ENCODE measurements around the gene PRELID2. TPM values are rescaled to one million over a fixed set of nuclear protein-coding genes. Genes with fewer than 3 reads are reported as not detected.

PRELID2 gene
- total RNA-seq, 1 donor from 2014 or later, result 19.9 TPM

DNA sequence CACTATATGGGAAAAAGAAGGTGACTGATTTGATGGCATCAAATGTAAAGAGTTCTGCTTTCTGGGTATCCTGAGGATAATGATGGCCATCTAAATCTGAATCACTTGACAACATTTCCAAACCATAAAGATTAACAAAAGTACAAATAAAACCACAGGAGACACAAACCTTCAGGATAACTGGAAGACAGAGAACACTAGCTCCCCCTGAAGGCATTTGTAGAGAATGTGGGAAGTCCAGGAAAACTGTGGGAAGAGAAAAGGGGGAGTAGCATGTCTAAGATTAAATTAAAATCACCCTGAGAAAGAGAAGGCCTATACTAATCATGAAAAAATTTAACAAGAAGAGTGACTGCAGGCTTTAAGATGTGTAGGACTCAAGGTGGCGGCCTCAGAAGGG lies 116.2 kb downstream of the PRELID2 start:
- no peaks in the 10 kb centered on the region for H3K4me1 Mint-ChIP-seq

DNA sequence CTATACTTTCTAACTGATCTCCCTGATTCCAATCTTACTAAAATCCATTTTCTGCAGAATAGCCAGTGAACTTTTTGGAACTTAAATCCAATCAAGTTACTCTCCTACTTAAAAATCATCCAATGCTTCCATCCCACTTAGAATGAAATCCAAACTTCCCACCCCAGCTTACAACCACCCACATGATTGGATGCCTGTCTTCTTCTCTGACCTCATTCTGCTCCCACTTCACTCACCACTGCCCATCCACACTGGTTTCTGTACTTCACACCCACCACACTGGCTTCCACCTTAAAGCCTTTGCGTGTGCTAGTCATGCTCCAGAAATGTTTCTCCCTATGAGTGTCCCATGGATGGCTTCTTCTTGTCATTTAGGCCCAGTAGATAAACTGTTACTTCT lies 119.7 kb downstream of the PRELID2 start:
- TF ChIP-seq, protein P1, sequence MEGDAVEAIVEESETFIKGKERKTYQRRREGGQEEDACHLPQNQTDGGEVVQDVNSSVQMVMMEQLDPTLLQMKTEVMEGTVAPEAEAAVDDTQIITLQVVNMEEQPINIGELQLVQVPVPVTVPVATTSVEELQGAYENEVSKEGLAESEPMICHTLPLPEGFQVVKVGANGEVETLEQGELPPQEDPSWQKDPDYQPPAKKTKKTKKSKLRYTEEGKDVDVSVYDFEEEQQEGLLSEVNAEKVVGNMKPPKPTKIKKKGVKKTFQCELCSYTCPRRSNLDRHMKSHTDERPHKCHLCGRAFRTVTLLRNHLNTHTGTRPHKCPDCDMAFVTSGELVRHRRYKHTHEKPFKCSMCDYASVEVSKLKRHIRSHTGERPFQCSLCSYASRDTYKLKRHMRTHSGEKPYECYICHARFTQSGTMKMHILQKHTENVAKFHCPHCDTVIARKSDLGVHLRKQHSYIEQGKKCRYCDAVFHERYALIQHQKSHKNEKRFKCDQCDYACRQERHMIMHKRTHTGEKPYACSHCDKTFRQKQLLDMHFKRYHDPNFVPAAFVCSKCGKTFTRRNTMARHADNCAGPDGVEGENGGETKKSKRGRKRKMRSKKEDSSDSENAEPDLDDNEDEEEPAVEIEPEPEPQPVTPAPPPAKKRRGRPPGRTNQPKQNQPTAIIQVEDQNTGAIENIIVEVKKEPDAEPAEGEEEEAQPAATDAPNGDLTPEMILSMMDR (IDR thresholded peaks at IDR 0.05; ENCODE audit: unreplicated experiment), result no peak
- H3K27ac Mint-ChIP-seq, result no peak overlapping the region
- no peak overlapping the region for H3K4me3 Mint-ChIP-seq
- no peaks in the 10 kb centered on the region for H3K27me3 Mint-ChIP-seq (ENCODE audit: low read depth)
- no peaks in the 10 kb centered on the region for H3K9me3 Mint-ChIP-seq
- DNase-seq (ENCODE audit: low spot score in 2 of 2, unreplicated experiment in 2 of 2), result no peak
- no peaks in the 10 kb centered on the region for H3K36me3 Mint-ChIP-seq
- H3K4me1 Mint-ChIP-seq, result no peaks in the 10 kb centered on the region

More for the DNA sequence above, 116.2 kb downstream of the PRELID2 start:
- H3K27ac Mint-ChIP-seq, result no peak overlapping the region
- H3K27me3 Mint-ChIP-seq (ENCODE audit: low read depth), result no peaks in the 10 kb centered on the region
- H3K9me3 Mint-ChIP-seq, result no peaks in the 10 kb centered on the region
- H3K36me3 Mint-ChIP-seq, result no peaks in the 10 kb centered on the region
- H3K4me3 Mint-ChIP-seq, result no peak overlapping the region
- TF ChIP-seq, protein P1 (IDR thresholded peaks at IDR 0.05; ENCODE audit: unreplicated experiment), result no peak
- DNase-seq (ENCODE audit: low spot score in 2 of 2, unreplicated experiment in 2 of 2), result no peak

DNA sequence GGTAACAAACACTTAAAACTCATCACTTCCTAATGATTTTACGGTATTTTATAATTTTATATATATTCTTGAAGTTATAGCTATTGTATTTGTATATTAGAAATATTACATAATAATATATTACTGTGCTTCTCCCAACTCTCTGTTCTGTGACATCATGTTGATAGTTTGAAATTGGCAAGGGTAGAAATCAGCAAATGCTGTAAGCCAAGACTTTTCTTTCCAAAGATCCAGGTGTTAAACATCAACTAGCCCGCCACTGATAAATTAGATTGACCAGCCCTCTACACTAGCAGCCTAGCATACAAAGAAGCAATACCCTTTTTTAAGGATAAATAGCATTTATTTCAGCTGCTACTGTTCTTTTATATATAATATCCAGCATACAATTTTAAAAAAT lies 122.9 kb downstream of the PRELID2 start:
- H3K4me1 Mint-ChIP-seq, result peaks cover 5% of the 10 kb centered on the region
- no peaks in the 10 kb centered on the region for H3K27me3 Mint-ChIP-seq (ENCODE audit: low read depth)
- no peak overlapping the region for H3K4me3 Mint-ChIP-seq
- H3K27ac Mint-ChIP-seq, result no peak overlapping the region
- H3K36me3 Mint-ChIP-seq, result no peaks in the 10 kb centered on the region
- TF ChIP-seq, protein P1 (IDR thresholded peaks at IDR 0.05; ENCODE audit: unreplicated experiment), result no peak
- no peak for DNase-seq (ENCODE audit: low spot score in 2 of 2, unreplicated experiment in 2 of 2)
- H3K9me3 Mint-ChIP-seq, result no peaks in the 10 kb centered on the region

DNA sequence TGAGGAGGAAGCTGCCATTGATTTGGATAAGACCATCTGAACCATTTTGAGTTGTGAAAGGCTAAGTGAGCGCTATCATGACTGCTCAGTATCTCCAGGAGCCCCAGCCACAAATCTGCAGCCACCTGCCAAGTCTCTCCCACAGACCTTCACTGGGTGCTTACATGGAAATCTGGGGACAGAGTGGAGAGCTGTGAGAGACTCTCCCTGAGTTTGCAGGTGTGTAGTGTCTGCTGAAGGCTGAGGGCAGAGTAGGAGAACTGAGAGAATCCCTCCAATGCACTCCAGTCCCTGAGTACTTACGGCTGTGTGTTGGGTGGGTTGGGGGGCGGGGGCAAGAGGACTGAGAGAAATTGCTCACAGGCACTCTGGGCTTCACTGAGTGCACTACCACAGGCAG lies 123.7 kb downstream of the PRELID2 start:
- Mint-ChIP-seq H3K4me3 (no peak overlapping the region), H3K4me1 (peaks cover 5% of the 10 kb centered on the region), H3K36me3 (no peaks in the 10 kb centered on the region), H3K27ac (no peak overlapping the region), H3K27me3 (ENCODE audit: low read depth) (no peaks in the 10 kb centered on the region), H3K9me3 (no peaks in the 10 kb centered on the region)
- no peak for DNase-seq (ENCODE audit: low spot score in 2 of 2, unreplicated experiment in 2 of 2)
- TF ChIP-seq, protein P1 (IDR thresholded peaks at IDR 0.05; ENCODE audit: unreplicated experiment), result no peak

Other genes starting within 250 kb of the PRELID2 start
- gene GRXCR2, start 37.7 kb upstream of the PRELID2 start, total RNA-seq, result not detected in 3 replicates
- 2.2 to 3.2 TPM (median 2.5 TPM) in 3 replicates for gene SH3RF2, start 101.2 kb upstream of the PRELID2 start, total RNA-seq

Data from mesothelial cell of epicardium (in vitro differentiated cells).